Measurements from ENCODE around the gene RAP1GAP2. TPM values are rescaled to one million over a fixed set of nuclear protein-coding genes. Genes with fewer than 3 reads are reported as not detected.

RAP1GAP2 gene
- polyA plus RNA-seq, 4 donors: 23.3 to 28.2 (median 24.7) TPM

DNA sequence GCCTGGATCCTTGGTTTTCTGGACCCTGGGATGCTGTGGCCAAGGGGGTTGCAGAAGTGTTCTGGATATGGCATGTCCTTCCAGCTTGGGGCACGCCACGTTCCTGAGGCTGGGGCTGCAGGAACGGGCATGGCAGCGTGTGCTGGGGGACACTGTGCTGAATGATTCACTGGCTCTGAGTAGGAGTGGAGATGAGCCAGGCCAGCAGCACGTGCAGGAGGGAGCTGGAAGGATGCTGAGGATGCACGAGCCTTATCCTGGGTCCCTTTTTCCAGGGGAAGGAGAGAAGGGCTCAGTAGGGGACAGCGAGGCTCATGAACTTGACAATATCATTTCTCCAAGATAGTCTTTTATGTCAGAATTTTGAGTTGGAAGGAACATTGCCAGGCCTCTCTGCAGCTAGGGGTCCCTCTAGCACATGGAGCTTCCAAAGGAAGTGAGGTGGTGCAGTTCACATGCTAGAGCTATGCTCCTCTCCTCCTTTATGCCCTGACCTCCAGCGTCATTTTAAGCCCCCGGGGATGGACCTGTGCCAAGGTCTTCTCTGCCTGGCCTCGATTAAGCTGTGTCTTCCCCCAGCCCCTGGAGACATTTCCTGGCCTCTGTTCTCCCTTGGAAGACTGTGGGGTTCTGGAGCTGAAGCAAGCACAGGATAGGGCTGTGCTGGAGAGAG, 141.2 kb downstream of the RAP1GAP2 start:
- no peak for DNase-seq (ENCODE audit: low read depth in 4 of 4, low spot score in 3 of 4)

DNA sequence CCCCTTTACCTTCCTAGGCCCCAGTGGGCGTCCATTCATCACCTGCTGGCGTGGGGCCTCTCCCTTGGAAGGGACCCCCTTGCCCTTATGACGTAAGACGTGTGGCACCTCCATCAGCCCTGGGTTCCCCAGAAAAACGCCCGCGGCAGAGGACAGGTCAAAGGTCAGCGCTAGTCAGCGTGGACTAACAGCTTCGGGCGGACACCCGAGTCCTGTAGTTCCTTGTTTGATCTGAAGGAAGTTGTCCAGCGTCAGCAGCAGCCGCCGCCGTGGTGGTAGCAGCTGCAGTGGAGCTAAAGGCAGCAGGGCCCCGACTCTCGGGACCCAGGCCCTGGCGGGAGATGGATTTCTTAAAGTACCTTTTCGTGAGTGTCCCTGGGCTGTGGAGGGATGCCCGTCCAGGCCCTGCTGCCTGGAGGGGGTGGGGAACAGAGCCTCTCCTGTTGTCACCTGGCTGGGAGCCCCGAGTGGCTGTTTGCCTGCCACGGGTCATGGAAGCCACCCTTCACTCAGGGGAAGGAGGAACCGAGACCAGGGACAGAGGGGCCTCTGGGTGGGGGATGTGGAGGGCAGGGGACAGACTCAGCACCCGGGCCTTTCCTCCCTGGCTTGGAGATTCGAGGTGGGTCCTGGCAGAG, 143.6 kb downstream of the RAP1GAP2 start:
- no peak for DNase-seq (ENCODE audit: low read depth in 4 of 4, low spot score in 3 of 4)

DNA sequence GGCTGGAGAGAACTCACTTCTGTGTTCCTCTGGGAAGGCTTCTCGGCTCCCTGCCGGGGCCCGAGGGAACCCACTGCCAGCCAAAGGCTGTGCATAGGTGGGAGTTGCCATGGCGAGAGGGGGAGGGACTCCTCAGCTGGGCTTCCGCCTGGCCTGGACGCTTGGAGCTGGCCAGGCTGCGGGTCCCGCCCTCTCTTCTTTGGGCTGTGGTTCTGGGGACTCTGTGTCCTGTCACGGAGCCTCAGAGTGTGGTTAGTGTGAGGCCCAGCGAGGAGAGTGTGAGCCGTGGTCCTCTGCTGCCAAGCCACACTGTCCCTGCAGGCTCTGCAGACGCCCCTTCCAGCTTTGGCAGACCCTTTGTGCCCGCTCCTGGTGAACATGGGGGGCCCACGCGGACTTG, 144.1 kb downstream of the RAP1GAP2 start:
- DNase-seq (ENCODE audit: low read depth in 4 of 4, low spot score in 3 of 4): no peak

DNA sequence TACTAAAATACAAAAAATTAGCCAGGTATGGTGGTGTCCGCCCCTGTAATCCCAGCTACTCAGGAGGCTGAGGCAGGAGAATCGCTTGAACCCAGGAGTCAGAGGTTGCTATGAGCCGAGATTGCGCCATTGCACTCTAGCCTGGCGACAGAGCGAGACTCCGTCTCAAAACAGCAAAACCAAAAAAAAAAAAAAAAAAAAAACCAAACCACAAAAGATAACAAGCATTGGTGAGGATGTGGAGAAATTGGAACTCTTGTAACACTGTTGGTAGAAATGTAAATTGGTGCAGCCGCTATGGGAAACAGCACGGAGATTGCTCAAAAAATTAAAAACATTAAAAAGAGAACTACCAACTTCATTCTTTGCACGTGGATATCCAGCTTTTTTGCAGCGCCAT, 147.7 kb downstream of the RAP1GAP2 start:
- no peak for DNase-seq (ENCODE audit: low read depth in 4 of 4, low spot score in 3 of 4)

DNA sequence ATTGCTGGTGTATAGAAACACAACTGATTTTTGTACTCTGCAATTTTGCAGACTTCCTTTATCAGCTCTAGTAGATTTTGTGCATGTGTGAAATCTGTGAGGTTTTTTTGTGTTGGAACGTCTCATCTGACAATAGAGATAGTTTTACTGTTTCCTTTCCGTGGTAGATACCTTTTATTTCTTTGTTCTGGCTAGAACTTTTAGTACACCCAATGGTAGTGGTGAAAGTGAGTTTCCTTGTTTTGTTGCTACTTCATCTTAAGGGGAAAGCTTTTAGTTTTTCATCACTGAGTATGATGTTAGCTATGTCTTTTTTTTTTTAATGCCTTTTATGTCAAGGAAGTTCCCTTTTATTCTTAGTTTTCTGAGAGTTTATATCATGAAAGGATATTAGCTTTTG, 149.1 kb downstream of the RAP1GAP2 start:
- no peak for DNase-seq (ENCODE audit: low read depth in 4 of 4, low spot score in 3 of 4)

DNA sequence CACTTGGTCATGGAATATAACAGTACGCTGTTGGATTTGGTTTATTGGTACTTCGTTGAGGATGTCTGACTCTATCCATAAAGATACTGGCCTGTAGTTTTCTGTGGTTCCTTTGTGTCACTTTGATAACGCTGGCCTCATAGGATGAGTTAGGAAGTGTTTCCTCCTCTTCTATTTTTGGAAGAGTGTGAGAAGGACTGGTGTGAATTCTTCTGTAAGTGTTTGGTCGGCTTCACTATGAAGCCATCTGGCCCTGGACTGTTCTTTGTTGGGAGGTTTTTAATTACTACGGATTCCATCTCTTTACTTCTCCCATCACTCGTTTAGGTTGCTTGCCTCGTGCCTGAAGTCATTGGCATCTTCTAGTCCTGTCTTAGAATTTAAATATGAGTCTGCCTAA, 149.9 kb downstream of the RAP1GAP2 start:
- DNase-seq (ENCODE audit: low read depth in 4 of 4, low spot score in 3 of 4): no peak

DNA sequence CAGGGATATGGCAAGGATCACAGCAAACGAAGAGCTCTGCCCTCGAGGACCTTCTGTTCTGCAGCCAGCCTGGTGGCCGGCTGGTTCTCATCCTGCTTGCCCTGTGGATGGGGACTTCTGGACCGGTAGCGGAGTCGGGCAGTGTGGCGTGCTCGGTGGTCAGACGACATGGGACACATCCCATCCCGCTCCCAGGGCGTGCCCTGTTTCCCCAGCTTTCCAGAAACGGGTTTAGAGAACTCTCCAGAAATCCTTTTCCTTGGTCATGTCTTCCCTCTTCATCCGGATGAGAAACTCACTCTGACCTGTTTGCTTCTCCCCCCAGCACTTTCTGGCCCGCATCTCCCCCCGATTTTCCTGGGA, 151.3 kb downstream of the RAP1GAP2 start:
- DNase-seq (ENCODE audit: low read depth in 4 of 4, low spot score in 3 of 4): no peak

DNA sequence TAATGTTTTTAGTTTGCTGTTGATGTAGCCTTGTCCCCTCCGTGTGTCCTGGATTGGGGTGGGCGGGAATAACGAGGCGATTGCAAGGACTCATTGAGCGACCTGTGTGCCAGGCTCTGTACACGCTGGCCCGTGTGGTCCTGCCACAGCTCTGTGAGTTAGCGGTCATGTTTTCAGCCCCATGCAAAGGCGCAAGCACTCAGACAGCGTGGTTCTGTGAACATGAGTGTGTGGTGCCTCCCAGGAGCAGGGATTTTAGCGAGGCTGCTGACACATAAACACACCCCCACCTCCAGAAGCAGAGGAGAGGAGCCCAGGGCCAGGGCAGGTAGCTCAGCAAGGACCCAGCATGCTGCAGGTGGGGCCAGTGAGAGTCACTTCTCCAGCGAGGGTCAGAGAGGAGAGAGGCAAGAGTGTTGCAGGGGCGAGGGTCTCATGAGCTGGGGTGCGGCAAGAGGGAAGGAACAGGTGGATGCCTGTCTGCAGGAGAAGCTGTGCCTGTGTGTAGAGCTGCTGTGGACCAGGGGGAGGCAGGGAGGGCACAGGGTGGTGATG, 151.8 kb downstream of the RAP1GAP2 start:
- no peak for DNase-seq (ENCODE audit: low read depth in 4 of 4, low spot score in 3 of 4)

DNA sequence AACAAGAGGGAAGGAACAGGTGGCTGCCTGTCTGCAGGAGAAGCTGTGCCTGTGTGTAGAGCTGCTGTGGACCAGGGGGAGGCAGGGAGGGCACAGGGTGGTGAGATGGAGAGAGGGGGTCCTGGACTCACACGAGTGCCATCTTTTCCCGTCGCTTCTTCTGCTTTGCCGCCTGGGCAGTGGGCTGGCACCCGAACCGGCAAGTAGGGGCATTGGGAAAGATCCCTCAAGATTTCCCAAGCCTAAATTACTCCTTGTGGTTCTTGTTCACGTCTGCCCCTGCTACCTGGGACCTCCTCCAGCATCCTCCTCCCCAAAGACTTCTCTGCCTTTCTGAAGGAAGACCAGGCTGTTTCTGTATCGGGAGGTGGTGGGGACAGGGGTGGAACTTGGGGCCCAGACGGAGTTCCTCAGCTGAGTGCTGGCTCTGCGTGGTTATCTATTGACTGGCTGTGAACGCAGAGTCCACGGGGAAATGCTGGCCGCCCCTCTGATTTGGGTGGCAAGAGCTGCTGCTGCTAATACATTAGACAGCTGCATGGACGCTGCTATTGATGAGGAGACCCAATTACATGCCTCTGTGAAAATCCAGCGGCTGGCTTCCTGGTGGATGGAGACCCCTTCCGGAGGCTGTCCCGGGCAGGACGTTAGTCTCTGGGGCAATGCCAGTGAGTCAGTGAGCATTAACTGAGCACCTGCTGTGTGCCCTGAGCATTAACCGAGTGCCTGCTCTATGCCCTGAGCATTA, 152.7 kb downstream of the RAP1GAP2 start:
- DNase-seq (ENCODE audit: low read depth in 4 of 4, low spot score in 3 of 4): no peak

DNA sequence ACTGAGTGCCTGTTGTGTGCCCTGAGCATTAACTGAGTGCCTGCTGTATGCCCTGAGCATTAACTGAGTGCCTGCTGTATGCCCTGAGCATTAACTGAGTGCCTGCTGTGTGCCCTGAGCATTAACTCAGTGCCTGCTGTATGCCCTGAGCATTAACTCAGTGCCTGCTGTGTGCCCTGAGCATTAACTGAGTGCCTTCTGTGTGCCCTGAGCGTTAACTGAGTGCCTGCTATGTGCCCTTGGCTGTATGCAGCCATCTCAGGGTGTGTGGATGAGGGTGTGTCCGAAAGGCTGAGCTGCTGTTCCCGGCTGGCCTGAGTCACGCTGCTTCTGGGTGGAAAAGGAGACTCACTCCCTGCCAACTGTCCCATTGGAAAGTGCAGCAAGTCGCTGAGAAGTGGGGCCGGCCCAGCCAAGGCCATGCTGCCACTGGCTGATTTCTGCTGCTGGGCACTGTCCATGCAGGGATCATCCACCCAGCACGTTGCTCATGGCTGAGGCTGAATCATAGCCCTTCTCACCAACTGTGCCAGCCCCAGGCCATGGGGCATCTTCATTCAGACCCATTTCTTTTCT, 153.3 kb downstream of the RAP1GAP2 start:
- no peak for DNase-seq (ENCODE audit: low read depth in 4 of 4, low spot score in 3 of 4)

DNA sequence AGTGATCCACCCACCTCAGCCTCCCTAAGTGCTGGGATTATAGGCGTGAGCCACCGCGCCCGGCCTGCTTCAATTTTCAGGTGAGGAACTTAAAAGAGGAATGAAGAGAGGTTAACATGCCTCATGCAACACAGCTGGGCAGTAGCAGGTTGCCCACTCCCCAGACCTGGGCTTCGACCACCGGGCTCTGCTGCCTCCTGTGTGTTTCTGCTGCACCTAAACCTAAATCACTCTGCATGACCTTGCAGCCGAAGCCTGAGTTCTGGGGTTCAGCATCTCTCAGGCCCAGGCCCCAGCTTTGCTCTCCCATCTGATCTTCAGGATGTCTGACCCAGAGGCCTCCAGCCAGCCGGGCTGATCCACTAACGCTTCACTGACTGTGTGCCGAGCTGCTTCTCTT, 154.6 kb downstream of the RAP1GAP2 start:
- no peak for DNase-seq (ENCODE audit: low read depth in 4 of 4, low spot score in 3 of 4)

DNA sequence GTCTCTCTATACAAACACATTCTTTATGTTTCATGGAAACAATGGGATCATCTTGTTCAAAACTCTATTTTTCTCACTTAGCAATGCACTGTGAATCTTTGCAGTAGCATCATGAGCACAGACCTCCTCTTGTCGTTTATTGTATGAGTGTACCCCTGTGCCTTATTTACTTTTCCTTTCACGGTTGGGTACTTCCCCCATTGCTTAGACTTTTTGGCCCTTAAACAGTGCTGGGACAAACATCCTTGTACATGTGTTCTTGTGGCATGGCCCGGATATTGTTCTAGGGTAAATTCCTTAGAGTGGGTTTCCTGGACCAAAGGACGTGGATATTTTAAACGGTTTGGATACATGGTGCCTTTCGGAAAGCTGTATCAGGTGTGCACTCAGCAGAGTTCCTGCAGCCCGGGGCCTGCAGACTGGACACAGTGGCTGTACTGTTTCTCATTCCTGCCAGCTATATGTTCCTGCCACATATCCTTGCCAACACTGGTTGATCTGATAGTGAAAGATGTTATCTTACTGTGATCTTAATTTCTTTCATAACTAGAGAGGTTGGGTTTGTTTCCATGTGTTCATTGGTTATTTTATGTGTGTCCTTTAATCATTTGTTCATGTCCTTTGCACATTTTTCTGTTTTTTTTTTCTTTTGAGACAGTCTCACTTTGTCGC, 156.1 kb downstream of the RAP1GAP2 start:
- DNase-seq (ENCODE audit: low read depth in 4 of 4, low spot score in 3 of 4): no peak

DNA sequence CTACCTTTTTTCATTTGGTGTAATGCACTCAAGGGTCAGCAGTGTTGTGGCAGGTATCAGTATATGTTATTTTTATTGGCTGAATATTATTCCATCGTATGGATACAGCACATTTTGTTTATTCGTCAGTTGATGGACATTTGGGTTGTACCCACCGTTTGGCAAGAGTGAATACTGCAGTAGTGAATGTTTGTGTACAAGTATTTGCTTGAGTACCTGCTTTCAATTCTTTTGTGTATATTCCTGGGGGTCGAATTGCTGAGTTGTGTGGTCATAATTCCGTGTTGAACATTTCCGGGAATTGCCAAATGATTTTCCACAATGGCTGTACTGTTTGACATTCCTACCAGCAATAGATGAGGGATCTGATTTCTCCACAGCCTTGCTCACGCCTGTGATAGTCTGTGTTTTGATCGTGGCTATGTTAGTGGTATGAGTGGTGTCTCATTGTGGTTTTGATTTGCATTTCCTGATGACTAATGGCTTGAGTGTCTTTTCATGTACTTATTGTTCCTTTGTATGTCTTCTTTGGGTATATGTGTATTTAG, 158.7 kb downstream of the RAP1GAP2 start:
- no peak for DNase-seq (ENCODE audit: low read depth in 4 of 4, low spot score in 3 of 4)

DNA sequence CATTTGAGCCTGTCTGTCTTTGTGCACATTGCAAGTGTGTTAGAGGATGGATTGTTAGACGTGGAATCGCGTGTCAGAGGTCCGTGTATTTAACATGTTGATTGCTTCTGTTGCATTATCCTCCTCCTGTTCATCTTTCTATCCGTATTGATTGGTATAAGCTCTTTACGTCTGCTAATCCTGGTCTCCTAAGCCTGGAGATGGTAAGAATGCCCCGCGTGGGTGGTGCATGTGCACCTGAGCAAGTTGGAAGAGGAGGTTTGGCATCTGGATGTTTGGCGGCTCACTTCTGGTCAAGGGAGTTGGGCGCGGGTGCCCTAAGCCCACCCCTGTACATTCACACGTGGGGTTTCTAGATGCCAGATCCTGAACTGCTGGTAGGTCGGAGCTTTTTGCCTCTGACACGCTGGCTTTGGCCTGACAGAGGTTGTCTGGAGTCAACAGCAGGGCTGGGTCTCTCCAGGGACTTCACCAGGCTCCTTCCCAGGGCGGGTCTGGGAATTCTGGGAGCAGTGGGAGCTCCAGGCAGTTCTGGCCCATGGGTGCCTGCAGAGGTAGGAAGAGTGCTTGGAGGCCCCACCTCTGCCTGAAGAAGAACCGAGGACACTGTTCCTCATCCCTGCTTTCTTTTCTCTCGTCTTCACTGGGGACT, 159.8 kb downstream of the RAP1GAP2 start:
- no peak for DNase-seq (ENCODE audit: low read depth in 4 of 4, low spot score in 3 of 4)

DNA sequence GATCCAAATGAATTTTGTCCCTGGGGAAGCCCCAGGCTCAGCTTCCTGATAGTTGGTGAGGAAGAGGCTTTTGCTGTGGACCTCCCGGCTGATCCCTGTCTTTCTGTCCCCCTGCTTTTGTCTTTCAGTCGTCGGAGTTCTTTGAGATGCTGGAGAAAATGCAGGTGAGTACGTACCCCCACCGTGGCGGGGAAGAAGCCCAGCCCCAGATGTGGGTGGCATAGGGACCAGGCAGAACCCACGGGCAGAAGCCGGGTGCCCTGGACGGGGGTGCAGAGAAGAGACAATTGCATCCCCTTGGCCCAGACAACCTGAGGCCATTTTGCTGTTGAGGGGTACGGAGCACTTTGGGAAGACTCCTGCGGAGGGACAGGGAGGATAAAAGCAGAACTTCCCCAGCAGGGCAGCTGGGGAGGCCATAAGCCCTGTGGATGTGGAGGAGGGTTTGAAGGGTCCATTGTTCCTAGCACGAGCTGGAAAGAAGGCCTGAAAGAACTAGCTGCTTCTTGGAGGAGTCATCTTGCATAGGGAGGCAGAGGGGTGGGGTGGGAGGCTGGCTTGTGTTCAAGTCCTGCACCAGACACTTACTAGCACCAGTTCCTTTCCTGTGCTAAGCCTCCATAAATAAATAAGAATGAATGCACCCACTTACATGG, 161.5 kb downstream of the RAP1GAP2 start:
- DNase-seq (ENCODE audit: low read depth in 4 of 4, low spot score in 3 of 4): no peak

DNA sequence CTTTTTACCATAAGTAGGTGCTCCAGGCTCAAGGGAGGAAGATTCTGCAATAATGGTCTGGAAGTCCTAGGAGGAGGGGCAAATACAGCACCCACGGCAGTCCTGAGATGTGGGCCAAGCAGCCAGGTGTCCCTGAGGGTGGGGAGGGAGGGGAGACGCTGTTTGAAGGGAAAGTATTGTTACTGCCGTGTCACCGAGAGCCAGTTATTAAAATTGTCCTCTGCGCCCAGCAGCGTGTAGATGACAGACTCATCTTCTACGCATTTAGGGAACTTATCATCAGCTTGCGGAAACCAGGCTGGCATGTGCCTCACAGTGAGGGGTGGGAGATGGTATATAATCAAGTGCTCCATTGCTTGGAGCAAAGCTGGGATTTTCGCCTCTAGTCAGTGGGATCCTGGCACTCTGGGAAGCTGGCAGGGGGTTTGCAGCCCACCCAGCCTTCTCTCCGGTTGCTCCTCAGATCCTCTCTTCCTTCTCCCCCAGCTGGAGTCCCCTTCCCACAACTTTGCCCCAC, 162.5 kb downstream of the RAP1GAP2 start:
- DNase-seq (ENCODE audit: low read depth in 4 of 4, low spot score in 3 of 4): no peak

DNA sequence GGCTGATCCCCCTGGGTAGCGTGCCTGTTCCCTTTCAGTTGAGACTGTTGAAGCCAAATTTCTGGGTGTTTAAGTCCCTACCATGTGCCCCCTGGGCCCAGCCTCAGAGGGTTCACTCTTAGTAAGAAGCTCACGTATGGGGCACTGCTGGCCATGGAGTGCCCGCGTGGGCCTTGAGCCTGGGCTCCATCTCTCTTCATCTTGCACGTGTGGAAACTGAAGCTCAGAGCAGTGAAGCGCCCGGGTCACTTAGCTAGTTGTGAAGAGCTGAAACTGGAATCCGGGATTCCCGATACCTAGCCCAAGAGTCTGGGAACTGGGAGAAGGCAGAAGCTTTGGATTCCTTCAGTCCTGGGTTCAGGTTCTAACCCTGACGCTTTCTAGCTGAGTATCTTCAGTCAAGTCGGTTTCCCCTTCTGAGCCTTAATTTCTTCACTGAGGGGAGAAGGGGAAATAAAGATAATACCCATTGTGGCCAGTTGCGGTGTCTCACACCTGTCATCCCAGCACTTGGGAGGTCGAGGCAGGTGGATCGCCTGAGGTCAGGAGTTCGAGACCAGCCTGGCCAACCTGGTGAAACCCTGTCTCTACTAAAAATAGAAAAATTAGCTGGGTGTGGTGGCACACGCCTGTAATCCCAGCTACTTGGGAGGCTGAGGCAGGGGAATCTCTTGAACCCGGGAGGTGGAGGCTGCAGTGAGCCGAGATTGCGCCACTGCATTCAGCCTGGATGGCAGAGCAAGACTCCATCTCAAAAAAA, 163.3 kb downstream of the RAP1GAP2 start:
- no peak for DNase-seq (ENCODE audit: low read depth in 4 of 4, low spot score in 3 of 4)

DNA sequence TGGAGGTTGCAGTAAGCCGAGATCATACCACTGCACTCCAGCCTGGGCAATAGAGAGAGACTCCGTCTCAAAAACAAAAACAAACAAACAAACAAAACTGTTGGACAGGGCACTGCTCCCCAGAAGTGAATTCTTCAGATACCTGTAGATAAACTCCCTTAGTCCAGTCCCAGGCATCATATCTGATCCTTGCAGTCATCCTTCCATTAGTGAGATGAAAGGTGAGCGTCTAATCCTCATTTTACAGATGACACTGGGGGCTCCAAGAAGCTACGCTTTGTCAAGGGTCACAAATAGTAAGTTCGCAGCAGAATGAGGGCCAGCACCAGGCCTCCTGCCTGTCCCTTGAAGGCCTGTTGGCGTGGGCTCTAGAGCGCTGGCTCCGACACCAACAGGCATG, 165.2 kb downstream of the RAP1GAP2 start:
- DNase-seq (ENCODE audit: low read depth in 4 of 4, low spot score in 3 of 4): no peak

DNA sequence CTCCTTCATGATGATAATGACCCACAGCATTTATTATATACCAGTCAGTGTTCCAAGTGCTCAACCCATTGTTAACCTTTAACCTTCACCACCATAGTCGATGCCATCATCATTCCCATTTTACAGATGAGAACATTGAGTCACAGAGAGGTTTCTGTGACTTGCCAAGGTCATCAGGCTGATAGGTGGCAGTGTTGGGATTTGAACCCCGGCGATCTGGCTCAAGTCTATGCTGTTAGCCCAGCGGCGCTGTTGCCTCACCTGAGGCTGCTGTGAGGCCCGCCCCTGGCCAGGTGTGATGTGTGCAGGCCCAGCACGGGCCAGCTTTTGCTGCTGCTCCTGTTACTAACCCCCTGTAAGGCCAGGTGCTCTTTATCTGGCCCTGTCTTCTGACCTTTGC, 166.0 kb downstream of the RAP1GAP2 start:
- no peak for DNase-seq (ENCODE audit: low read depth in 4 of 4, low spot score in 3 of 4)
